ENCODE measurements around the gene NOTCH1.

The NOTCH1 gene

DNA sequence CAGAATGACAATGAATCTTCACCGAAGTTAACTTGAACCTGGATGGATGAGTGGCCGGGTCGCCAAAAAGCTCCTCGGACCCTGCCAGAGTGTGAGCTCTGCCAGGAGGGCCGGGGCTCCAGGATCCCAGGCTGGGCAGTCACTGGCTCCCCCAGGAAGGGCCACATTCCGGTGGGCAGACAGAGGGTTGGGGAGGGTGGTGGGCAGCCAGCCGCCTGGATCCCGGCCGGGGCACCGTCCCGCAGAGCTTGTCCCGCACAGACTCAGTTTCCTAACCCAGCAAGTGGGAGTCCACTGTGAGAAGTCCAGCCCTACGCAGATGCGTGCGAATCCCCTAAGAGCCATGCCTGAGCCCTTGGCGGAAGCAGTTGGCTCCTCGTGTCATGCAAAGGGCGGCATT lies 10.3 kb upstream of the NOTCH1 start:
- DNase-seq (ENCODE audit: low read depth) = no peak
- H3K4me3 ChIP-seq (ENCODE audit: control insufficient read depth, low read depth, low read length) = no peak overlapping the region
- TF ChIP-seq, protein P1, sequence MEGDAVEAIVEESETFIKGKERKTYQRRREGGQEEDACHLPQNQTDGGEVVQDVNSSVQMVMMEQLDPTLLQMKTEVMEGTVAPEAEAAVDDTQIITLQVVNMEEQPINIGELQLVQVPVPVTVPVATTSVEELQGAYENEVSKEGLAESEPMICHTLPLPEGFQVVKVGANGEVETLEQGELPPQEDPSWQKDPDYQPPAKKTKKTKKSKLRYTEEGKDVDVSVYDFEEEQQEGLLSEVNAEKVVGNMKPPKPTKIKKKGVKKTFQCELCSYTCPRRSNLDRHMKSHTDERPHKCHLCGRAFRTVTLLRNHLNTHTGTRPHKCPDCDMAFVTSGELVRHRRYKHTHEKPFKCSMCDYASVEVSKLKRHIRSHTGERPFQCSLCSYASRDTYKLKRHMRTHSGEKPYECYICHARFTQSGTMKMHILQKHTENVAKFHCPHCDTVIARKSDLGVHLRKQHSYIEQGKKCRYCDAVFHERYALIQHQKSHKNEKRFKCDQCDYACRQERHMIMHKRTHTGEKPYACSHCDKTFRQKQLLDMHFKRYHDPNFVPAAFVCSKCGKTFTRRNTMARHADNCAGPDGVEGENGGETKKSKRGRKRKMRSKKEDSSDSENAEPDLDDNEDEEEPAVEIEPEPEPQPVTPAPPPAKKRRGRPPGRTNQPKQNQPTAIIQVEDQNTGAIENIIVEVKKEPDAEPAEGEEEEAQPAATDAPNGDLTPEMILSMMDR (IDR thresholded peaks at IDR 0.05; ENCODE audit: control insufficient read depth, insufficient read depth, low read depth, low read length, missing control alignments) = no peak

DNA sequence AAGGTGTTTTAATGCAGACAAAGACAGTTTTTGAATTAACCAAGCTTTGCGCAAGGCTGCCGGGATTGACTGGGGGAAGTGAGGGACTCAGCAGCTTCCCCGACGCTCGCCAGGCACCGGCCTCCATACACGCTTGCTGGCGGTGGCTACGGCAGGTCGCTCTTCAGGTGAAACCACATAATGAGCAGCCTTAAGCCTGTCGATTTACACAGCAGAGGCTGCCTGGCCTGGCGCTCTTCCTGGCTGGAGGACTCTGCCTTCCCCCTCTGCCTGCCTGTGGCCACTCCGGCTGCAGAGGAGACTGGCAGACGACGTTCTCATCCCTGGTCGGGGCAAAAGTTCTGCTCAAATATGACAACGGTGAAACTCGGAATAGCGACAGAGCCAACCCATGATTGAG lies 9.0 kb upstream of the NOTCH1 start:
- no peak overlapping the region for H3K4me3 ChIP-seq (ENCODE audit: control insufficient read depth, low read depth, low read length)
- TF ChIP-seq, protein P1 (IDR thresholded peaks at IDR 0.05; ENCODE audit: control insufficient read depth, insufficient read depth, low read depth, low read length, missing control alignments) = no peak
- no peak for DNase-seq (ENCODE audit: low read depth)

DNA sequence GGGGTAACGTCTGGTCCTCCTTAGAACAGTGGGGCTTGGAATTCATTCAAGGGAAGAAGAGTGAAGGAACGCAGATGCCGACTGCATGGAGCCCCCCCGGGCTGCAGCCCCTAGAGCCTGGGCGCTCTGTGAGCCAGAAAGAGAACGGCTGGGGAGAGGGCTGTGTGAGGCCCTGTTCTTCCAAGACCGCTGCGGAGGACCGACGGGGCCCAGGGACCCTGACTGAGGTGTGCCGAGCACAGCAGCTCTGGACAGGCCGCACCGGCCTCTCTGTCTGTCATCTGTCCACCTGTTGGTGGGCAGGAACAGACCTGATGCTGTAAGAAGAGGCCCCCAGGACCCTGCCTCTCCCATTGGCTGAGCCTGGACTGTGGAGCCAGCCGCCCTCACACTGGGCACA lies 7.7 kb upstream of the NOTCH1 start:
- no peak for DNase-seq (ENCODE audit: low read depth)
- no peak overlapping the region for H3K4me3 ChIP-seq (ENCODE audit: control insufficient read depth, low read depth, low read length)
- TF ChIP-seq, protein P1 (IDR thresholded peaks at IDR 0.05; ENCODE audit: control insufficient read depth, insufficient read depth, low read depth, low read length, missing control alignments) = no peak

DNA sequence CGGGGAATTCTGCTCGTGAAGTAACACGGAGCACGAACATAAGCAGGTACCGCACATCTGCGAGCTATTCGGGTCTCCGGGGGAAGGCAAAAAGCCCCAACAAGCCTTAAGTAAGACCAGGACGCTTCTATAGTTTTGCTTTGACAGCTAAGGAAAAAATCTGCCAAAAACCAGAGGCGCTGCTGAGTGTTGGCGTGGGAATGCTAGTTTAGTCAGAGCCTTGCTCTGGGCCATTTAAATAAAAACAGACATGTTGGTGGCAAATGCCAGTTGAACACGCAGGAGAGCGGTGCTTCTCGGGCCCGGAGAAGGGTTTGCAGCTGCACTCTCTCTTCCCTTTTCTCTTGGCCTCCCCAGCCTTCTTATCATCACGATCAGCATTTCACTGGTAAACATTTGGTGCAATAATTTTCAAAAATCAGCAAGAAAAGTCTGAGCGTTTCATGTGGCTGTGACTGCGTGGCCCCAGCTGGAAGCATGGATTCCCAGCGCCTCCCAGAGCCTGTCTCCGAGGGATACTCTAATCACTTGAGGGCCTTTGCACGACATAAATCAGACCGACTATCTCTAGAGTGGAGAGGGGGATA lies 6.4 kb upstream of the NOTCH1 start:
- H3K4me3 ChIP-seq (ENCODE audit: control insufficient read depth, low read depth, low read length) = peak overlapping the region; percentile 20
- DNase-seq (ENCODE audit: low read depth) = peak; percentile 63
- TF ChIP-seq, protein P1 (IDR thresholded peaks at IDR 0.05; ENCODE audit: control insufficient read depth, insufficient read depth, low read depth, low read length, missing control alignments) = peak; percentile 5

DNA sequence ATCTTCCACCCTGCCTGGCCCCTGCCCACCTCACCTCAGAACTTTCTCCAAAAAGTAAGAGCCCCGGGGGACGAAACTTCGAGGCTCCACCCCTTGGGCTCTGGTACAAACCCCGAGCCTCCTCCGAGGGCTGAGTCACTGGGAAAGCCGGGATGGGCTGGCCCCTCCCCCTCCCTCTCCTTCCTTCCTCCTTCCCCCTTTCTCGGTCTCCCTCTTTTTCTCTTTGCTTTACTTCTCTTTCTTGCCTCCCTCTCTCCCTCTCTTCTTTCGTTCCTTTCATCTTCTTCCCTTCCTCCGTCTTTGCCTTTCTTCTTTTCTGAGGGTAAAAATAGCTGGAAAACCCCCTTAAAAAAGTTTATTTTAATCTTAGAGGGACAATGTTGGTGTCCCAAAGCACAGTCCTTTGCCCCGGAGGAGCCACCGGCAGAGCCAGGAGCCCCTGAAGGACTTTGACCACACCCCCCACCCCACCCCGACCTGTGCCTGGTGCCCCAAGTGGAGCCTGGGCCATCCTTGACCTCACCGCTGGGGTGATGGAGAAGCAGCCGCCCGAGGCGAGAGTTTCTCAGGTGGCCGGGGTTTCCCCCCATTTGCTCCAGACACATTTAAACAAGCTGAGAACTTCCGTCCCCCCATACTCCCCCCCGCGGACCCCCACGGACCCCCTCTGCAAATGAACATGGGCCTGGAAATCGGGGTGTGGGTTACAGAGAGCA lies 5.7 kb upstream of the NOTCH1 start:
- peak overlapping the region; percentile 20 for H3K4me3 ChIP-seq (ENCODE audit: control insufficient read depth, low read depth, low read length)
- TF ChIP-seq, protein P1 (IDR thresholded peaks at IDR 0.05; ENCODE audit: control insufficient read depth, insufficient read depth, low read depth, low read length, missing control alignments) = no peak
- DNase-seq (ENCODE audit: low read depth) = no peak

DNA sequence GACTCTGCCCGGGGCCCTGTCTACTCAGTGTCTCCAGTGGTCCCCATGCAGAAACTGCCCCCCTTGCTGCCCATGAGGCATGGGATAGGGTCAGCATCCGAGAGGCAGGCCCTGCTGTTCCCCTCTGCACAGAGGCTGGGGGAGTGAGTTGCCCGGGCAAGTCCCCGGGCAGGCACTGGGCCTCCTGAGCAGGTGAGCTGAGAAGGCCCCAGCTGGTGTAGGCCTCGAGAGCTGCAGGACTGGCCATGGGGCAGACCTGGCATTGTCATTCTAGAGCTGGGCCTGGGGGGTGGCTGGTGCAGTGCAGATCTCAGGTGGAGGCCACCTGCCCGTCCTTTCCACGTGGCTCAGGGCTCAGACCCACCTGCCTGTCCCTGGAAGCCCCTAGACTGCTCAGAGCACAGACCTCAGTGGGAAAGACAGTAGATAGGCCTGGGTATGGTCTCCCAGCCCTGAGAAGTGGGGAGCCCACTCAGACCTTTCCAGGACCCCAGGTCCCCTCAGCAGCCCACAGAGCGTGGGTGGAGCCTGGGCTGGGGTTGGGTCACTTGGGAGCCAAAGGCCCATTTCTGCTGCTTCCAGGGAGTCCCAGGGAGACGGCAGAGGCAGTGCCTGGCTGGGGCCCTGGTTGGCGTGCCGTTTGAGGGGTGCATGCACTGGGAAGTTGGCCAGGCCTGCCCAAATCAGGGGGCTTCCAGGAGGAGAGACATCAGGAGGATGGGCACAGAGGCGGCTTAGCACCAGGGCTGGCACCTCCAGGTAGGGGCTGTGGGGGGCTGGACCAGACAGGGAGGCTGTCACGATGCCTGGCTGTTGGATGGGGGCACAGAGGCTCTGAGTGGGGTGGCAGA lies 4.8 kb upstream of the NOTCH1 start:
- TF ChIP-seq, protein P1 (IDR thresholded peaks at IDR 0.05; ENCODE audit: control insufficient read depth, insufficient read depth, low read depth, low read length, missing control alignments) = no peak
- DNase-seq (ENCODE audit: low read depth) = no peak

More for the DNA sequence above, 4.8 kb upstream of the NOTCH1 start:
- H3K4me3 ChIP-seq (ENCODE audit: control insufficient read depth, low read depth, low read length) = no peak overlapping the region

Data from AG09309 (cell line).